Camera-type eye (tissue), 1 donor: ENCODE results near the gene TOLLIP. TPM values are rescaled to one million over a fixed set of nuclear protein-coding genes. Genes with fewer than 3 reads are reported as not detected.

Experiments
- total RNA-seq: library from RNA; depleted of rRNA; stranded (reverse); fragments of >200 nt; gene quantifications from one replicate; pipeline ENCODE4 v1.2.3, GENCODE V29; 2014

The TOLLIP gene
- total RNA-seq = 36.3 TPM

GRCh38 chr11:1309498-1310317 lies at the start of gene TOLLIP:
Gene TOLLIP (minus strand): TSS chr11:1309632. CDS start chr11:1309498, 134 bp downstream.

Other genes starting within 250 kb of the TOLLIP start
- gene MUC2, start 234.8 kb downstream of the TOLLIP start, total RNA-seq = not detected
- gene MUC5AC, start 151.7 kb downstream of the TOLLIP start, total RNA-seq = 0.16 TPM
- 5.1 TPM for gene MUC5B, start 86.6 kb downstream of the TOLLIP start, total RNA-seq
- 50.6 TPM for gene BRSK2, start 80.3 kb upstream of the TOLLIP start, total RNA-seq
- gene MOB2, start 177.1 kb upstream of the TOLLIP start, total RNA-seq = 34.3 TPM